ENCODE data around the gene TMEM176B.
"Not testable (repeated sequence)": the region's sequence is repeated elsewhere in the genome, so short reads cannot be mapped to it uniquely, and the experiment has no call there.

Gene TMEM176B

GRCh38 chr7:150823043-150823442, 22.9 kb upstream of the TMEM176B start:
- no peak for DNase-seq (ENCODE audit: low read depth in 2 of 2)

- no peak for DNase-seq (ENCODE audit: low read depth in 2 of 2)
Measured at GRCh38 chr7:150820578-150821198, 20.5 kb upstream of the TMEM176B start.

- no peak for DNase-seq (ENCODE audit: low read depth in 2 of 2)
Measured at GRCh38 chr7:150820148-150820547, 20.0 kb upstream of the TMEM176B start.

GRCh38 chr7:150818971-150819370, 18.8 kb upstream of the TMEM176B start:
- DNase-seq (ENCODE audit: low read depth in 2 of 2), result no peak

GRCh38 chr7:150814328-150815001, 14.3 kb upstream of the TMEM176B start:
- no peak for DNase-seq (ENCODE audit: low read depth in 2 of 2)

GRCh38 chr7:150807616-150808438, 7.7 kb upstream of the TMEM176B start:
- DNase-seq (ENCODE audit: low read depth in 2 of 2), result not testable (repeated sequence)

- no peak for DNase-seq (ENCODE audit: low read depth in 2 of 2)
Measured at GRCh38 chr7:150806863-150807262, 6.7 kb upstream of the TMEM176B start.

GRCh38 chr7:150806454-150806853, 6.3 kb upstream of the TMEM176B start:
- no peak for DNase-seq (ENCODE audit: low read depth in 2 of 2)

- DNase-seq (ENCODE audit: low read depth in 2 of 2), result no peak
Measured at GRCh38 chr7:150805864-150806263, 5.7 kb upstream of the TMEM176B start.

GRCh38 chr7:150804802-150805201, 4.6 kb upstream of the TMEM176B start:
- DNase-seq (ENCODE audit: low read depth in 2 of 2), result no peak

- no peak for DNase-seq (ENCODE audit: low read depth in 2 of 2)
Measured at GRCh38 chr7:150803161-150803860, 3.1 kb upstream of the TMEM176B start.

- DNase-seq (ENCODE audit: low read depth in 2 of 2), result no peak
Measured at GRCh38 chr7:150801946-150802771, 2.0 kb upstream of the TMEM176B start.

GRCh38 chr7:150801242-150801945, 1.2 kb upstream of the TMEM176B start:
- DNase-seq (ENCODE audit: low read depth in 2 of 2), result no peak

- no peak for DNase-seq (ENCODE audit: low read depth in 2 of 2)
Measured at GRCh38 chr7:150800581-150801241, 547 bp upstream of the TMEM176B start, which contains the start of gene TMEM176A. Gene TMEM176A, plus strand, starts transcription at chr7:150800769. Its CDS starts 782 bp downstream, at chr7:150801551.

- no peak for DNase-seq (ENCODE audit: low read depth in 2 of 2)
Measured at GRCh38 chr7:150799156-150799555, 1.0 kb downstream of the TMEM176B start.

GRCh38 chr7:150797661-150798060, 2.5 kb downstream of the TMEM176B start:
- DNase-seq (ENCODE audit: low read depth in 2 of 2), result no peak

GRCh38 chr7:150793569-150794238, 6.5 kb downstream of the TMEM176B start:
- DNase-seq (ENCODE audit: low read depth in 2 of 2), result no peak

GRCh38 chr7:150791746-150792452, 8.3 kb downstream of the TMEM176B start:
- DNase-seq (ENCODE audit: low read depth in 2 of 2), result no peak

GRCh38 chr7:150791304-150791703, 8.9 kb downstream of the TMEM176B start:
- DNase-seq (ENCODE audit: low read depth in 2 of 2), result no peak

Measured in stimulated activated CD4-positive, alpha-beta T cell treated with anti-CD3 and anti-CD28 coated beads, Interleukin-1b, Interleukin-23, amount 100 ng/mL, for 1 hour (primary cell).